Nucleus accumbens (tissue), 56 donors: ENCODE measurements around the gene PLXNB2.
"Not testable (repeated sequence)": the region's sequence is repeated elsewhere in the genome, so short reads cannot be mapped to it uniquely, and the experiment has no call there.

ENCODE experiments used
- DNase-seq, 56 donors: peaks; one replicate each; lab custom pipeline; 2025; lab: John Stamatoyannopoulos, UW

Gene PLXNB2

GRCh38 chr22:50282361-50283155, 24.9 kb downstream of the PLXNB2 start:
- DNase-seq = no peak

DNA sequence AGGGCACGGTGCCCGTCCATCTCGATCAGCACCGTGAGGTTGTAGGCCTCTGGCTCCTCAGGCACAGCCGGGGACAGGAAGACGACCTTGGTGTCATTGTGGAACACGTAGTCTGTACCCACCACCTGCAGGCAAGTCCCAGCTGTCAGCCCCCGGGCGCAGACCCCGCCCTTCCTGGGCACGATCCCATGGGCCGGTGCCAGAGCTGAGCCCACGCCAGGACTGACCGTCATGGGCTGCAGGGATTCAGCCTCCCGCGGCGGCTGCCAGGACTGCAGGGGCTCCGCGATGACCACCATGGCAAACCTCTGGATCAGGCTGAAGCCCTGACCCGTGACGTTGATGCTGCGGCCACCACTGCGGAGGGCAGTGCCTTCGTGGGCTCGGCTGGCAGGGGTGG, 25.5 kb downstream of the PLXNB2 start:
- no peak for DNase-seq

GRCh38 chr22:50281384-50281760, 26.1 kb downstream of the PLXNB2 start:
- DNase-seq = no peak

- no peak for DNase-seq
Observed at GRCh38 chr22:50280708-50281383, 26.6 kb downstream of the PLXNB2 start.

- no peak for DNase-seq
Observed at GRCh38 chr22:50280022-50280707, 27.3 kb downstream of the PLXNB2 start.

GRCh38 chr22:50278956-50279619, 28.4 kb downstream of the PLXNB2 start:
- no peak for DNase-seq

DNA sequence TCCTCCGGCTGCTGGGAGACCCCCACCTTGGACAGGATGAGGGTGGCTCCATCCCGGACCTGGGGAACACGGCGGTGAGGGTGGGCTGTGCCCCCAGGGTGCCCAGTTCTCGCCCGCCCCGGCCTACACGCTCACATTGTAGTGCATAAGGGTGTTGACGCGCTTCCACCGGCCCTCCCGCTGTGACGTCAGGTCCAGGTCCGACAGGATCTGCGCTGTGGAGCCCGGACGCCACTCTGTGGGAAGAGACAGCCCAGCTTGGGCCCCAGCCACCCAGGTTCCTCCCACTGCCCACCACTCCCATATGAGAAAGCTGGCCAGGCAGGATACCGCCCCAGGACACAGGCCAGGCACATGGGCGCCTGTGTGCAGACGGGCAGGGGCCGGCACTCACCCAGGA, 29.0 kb downstream of the PLXNB2 start:
- DNase-seq = no peak

DNA sequence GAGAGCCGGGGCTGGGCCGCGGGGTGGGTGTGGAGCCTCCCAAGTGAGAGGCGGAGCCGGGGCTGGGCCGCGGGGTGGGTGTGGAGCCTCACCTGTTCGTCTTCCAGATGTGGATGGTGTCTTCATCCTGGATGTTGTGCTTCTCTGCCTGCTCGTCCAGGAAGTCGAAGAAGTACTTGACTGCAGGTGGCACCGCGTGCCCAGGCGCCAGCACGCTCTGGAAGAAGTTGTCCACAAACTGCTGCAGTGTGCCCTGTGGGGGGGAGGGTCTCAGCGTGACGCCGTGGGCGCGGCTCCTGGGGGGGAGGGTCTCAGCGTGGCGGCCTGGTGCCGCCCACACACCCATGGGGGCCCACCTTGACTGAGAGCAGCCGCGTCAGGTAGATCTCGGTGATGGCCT, 29.7 kb downstream of the PLXNB2 start:
- no peak for DNase-seq

GRCh38 chr22:50276143-50276542, 31.3 kb downstream of the PLXNB2 start:
- DNase-seq = peak in 54 of 56 donors; percentile 34 to 95 (median 78)

GRCh38 chr22:50275181-50276055, 32.0 kb downstream of the PLXNB2 start:
- no peak for DNase-seq

DNA sequence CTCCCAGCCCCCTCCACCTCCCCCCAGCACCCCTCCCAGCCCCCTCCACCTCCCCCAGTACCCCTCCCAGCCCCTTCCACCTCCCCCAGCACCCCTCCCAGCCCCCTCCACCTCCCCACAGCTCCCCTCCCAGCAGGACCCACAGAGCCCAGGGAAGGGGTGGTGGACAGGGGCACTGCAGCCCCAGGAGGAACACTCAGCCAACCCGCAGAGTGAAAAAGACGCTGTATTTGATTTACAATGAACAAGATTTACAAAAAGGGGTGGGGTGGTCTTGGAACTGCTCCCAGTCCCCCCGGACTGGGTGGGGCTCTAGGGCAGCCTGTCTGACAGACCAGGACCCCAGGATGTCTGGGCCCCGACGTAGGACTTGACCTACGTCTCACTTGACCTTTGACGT, 32.7 kb downstream of the PLXNB2 start:
- no peak for DNase-seq

DNA sequence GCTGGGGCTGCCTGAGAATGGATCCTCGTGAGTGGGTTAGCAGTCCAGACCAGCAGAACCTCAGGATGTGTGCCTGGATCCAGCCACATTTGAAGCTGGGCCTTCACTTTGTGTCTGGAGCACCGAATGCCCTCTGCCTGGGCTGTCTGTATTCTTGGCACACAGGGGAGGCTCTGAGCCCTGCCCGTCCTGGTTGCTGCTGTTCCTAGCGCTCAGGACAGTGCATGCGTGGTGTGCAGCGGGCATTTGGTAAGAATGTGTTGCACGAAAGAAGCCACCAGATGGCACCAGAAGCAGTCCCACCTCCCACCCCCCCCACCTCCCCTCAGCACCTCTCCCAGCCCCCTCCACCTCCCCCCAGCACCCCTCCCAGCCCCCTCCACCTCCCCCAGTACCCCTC, 33.1 kb downstream of the PLXNB2 start:
- DNase-seq = peak in 30 of 56 donors; percentile 11 to 73 (median 40)

DNA sequence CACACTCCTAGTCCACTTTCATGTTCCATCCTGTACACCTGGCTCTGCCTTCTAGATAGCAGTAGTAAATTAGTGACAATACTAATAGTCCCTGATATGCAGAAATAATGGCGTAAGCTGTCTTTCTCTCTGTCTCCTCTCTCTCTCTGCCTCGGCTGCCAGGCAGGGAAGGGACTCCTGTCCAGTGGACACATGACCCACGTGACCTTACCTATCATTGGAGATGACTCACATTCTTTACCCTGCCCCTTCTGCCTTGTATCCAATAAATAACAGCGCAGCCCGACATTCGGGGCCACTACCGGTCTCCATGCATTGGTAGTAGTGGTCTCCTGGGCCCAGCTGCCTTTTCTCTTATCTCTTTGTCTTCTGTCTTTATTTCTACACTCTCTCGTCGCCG, 33.7 kb downstream of the PLXNB2 start:
- DNase-seq = not testable (repeated sequence)

DNA sequence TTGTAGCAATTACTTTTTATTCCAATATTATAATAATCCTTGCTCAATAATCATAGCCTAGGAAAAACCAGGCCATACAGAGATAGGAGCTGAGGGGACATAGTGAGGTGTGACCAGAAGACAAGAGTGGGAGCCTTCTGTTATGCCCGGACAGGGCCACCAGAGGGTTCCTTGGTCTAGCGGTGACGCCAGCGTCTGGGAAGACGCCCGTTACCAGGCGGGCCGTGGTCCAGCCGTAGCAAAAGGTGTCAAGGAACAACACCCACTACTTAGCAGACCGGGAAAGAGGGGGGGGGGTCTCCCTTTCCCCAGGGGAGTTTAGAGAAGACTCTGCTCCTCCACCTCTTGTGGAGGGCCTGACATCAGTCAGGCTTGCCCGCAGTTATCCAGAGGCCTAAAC, 34.1 kb downstream of the PLXNB2 start:
- DNase-seq = peak in 2 of 56 donors; percentile 5 to 23

GRCh38 chr22:50272044-50272802, 35.2 kb downstream of the PLXNB2 start:
- DNase-seq = no peak

- peak in 25 of 56 donors; percentile 10 to 74 (median 38) for DNase-seq
Observed at GRCh38 chr22:50271519-50271970, 35.9 kb downstream of the PLXNB2 start.

DNA sequence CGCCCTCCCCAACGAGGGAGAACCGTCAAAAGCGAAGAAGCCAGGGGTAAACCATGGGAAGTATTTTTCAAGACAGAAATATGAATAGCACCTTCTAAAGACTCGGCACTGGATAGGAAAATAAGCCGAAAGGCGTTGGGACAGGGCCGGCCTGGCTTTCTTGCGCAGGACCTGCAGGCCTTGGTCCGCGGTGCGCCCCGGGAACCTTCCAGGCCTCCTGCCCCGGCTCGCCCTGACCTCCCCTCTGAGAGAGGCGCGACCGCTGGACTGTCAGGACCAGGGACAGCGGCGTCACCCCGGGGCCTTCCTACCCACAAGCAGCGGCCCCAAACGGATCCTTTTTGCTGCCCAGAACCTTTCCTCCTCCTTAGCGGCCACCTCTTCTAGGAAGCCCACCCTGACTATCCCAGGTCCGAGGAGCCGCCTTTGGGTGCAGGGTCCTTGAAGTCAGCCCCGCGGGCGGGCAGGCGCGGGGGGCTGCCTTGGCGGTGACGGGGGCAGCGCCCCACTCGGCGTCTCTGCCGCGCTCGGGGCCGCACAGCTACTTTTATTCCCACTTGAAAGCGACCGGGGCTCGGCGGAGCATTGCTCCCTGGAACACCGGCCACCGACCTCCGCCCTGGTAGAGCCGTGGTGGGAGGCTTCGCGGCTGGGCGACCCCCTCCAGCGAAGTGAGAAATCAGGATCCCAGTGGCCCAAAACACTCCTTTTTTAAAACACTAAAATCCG, 36.6 kb downstream of the PLXNB2 start:
- DNase-seq = peak in 3 of 56 donors; percentile 28 to 35 (median 34)

DNA sequence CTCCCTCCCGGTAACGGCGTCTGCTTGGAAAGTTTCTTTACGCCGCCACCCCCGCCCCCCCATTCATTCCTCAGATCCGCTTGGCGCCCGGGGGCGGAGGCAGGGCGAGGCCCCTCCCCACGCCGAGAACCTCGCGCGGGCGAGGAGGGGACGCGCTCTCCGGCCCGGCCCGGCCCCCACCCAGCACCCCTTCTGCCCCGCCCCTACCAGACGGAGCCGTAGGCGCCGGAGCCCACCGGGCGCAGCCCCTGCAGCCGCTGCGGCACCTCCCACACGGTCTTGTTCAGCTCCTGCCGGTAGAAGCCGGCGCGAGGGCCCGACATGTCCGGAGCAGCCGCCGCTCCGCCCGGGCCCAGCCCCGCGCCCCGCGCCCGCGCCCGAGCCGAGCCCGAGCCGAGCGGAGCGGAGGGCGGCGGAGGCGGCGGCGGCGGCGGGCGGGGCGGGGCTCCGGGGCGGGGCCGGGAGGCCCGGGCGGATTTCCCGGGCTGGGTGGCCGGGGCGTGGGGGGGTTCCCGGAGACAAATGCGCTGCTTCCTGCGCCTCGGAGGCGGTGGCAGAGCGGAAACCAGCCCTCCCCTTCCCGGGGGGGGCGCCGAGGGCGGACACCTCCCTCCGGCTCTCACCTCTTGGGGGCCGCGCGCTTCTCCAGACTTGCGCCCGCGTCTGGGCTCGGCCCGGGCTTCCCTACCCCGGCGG, 37.3 kb downstream of the PLXNB2 start, which contains the start of gene MAPK11:
MAPK11 (minus strand) TSS at position 411 of the 696 bp plus-strand sequence; CDS start at position 323, 88 bp downstream.
- DNase-seq = peak in 29 of 56 donors; percentile 17 to 70 (median 47)
